Left lung (tissue), 10 donors: ENCODE measurements around the gene MED12L. TPM values are rescaled to one million over a fixed set of nuclear protein-coding genes. Genes with fewer than 3 reads are reported as not detected.

Experiments used
- ATAC-seq: fragments of 200-7000 bp; cut with Tn5 transposase; one replicate; pipeline ENCODE4 v1.9.1; 2020; ENCODE audit warnings: moderate library complexity
- DNase-seq, 4 donors: peaks; one replicate each; pipeline ENCODE4 v3.0.0-alpha.2; 2013 to 2020
- H3K27ac ChIP-seq, 2 donors: fragments of 200-600 bp; sonication (generic) in 1 of 2; one replicate each; pipeline versions ENCODE4 v1.5.0 to v1.8.0; 2020 to 2021
- H3K27me3 ChIP-seq, 2 donors: fragments of 200-600 bp; sonication (generic) in 1 of 2; one replicate each; pipeline versions ENCODE4 v1.5.0 to v1.8.0; 2020 to 2021
- H3K36me3 ChIP-seq, 2 donors: fragments of 200-600 bp; sonication (generic) in 1 of 2; one replicate each; pipeline versions ENCODE4 v1.5.0 to v1.8.0; 2020 to 2021
- H3K4me1 ChIP-seq, 2 donors: fragments of 200-600 bp; one replicate each; pipeline ENCODE4 v1.8.0; 2021
- H3K4me3 ChIP-seq, 2 donors: fragments of 200-600 bp; sonication (generic) in 1 of 2; one replicate each; pipeline versions ENCODE4 v1.5.0 to v1.8.0; 2020 to 2021; ENCODE audit warnings: mild to moderate bottlenecking in 1 of 2
- H3K9me3 ChIP-seq, 2 donors: fragments of 200-600 bp; sonication (generic) in 1 of 2; one replicate each; pipeline versions ENCODE4 v1.5.0 to v1.8.0; 2020 to 2021
- intact Hi-C, 2 donors: fragments of 100-400 bp; cut with DNase I; formaldehyde crosslinking; loops; one replicate each; pipeline versions ENCODE4 v1.11.2 to v1.14.2; 2022
- polyA plus RNA-seq, 6 donors: library from polyadenylated mRNA; unstranded; fragments of 120-200 nt; gene quantifications; one replicate each; pipeline ENCODE4 v1.2.1, GENCODE V29; 2013; ENCODE audit not compliant: insufficient read length in 6 of 6
- total RNA-seq, 2 donors: library from RNA; stranded (reverse); fragmentation: NEBNext Ultra II Directional; extraction: Animal tissue kit (Norgen Biotek cat#: 25700); gene quantifications; one replicate each; pipeline ENCODE4 v1.2.1, GENCODE V29; 2021
- TF ChIP-seq, protein P1 (sequence below), 2 donors: fragments of 200-600 bp; sonication (generic) in 1 of 2; IDR thresholded peaks; one replicate each; pipeline versions ENCODE4 v1.5.0 to v1.8.0; 2021; ENCODE audit warnings: antibody characterized with exemption in 2 of 2
- donor health status: DM: no; HTN: yes; CAD: no.
- donor health status: DM: no; HTN: no; CAD: no.

The MED12L gene
- total and polyA plus RNA-seq, 8 donors: 0.66 to 1.0 (median 0.77) TPM

GRCh38 chr3:151112731-151113130, 27.3 kb downstream of the MED12L start:
- no peaks in the 10 kb centered on the region for H3K27me3 ChIP-seq
- ATAC-seq (no peak), DNase-seq (no peak)
- no peaks in the 10 kb centered on the region for H3K36me3 ChIP-seq
- TF ChIP-seq, protein P1, sequence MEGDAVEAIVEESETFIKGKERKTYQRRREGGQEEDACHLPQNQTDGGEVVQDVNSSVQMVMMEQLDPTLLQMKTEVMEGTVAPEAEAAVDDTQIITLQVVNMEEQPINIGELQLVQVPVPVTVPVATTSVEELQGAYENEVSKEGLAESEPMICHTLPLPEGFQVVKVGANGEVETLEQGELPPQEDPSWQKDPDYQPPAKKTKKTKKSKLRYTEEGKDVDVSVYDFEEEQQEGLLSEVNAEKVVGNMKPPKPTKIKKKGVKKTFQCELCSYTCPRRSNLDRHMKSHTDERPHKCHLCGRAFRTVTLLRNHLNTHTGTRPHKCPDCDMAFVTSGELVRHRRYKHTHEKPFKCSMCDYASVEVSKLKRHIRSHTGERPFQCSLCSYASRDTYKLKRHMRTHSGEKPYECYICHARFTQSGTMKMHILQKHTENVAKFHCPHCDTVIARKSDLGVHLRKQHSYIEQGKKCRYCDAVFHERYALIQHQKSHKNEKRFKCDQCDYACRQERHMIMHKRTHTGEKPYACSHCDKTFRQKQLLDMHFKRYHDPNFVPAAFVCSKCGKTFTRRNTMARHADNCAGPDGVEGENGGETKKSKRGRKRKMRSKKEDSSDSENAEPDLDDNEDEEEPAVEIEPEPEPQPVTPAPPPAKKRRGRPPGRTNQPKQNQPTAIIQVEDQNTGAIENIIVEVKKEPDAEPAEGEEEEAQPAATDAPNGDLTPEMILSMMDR (IDR thresholded peaks at IDR 0.05): no peak
- H3K4me3 ChIP-seq: no peak overlapping the region
- H3K27ac ChIP-seq: no peak overlapping the region
- H3K4me1 ChIP-seq: no peaks in the 10 kb centered on the region
- no peaks in the 10 kb centered on the region for H3K9me3 ChIP-seq
- intact Hi-C loops: no loop called here

- no peaks in the 10 kb centered on the region for H3K36me3 ChIP-seq
- no peak for ATAC-seq
- intact Hi-C loops: no loop called here
- no peak overlapping the region for H3K4me3 ChIP-seq
- DNase-seq: no peak
- no peaks in the 10 kb centered on the region for H3K27me3 ChIP-seq
- no peaks in the 10 kb centered on the region for H3K9me3 ChIP-seq
- no peak overlapping the region for H3K27ac ChIP-seq
- no peaks in the 10 kb centered on the region for H3K4me1 ChIP-seq
- TF ChIP-seq, protein P1 (IDR thresholded peaks at IDR 0.05): no peak
These were observed 27.9 kb downstream of the MED12L start for GRCh38 chr3:151113343-151113742.

DNA sequence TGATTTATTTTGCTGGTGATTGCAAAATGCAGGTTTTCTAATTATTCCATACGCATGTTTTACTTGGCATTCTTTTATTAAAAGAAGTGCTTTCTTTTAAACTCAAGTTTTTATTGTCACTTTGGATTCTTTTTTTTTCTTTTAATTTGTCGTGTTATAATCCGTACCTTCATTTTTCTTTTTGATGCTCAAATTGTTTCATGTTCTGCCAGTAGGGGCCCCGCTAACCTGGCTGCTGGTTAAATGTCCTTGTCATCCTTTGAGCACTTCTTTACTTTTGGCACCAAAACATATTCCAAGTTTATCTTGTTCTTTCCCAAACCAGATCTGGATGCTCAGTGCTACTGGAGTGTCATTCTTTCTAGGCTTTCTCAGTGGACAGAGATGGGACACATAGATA, 31.6 kb downstream of the MED12L start:
- intact Hi-C loops: no loop called here
- no peak for ATAC-seq
- DNase-seq: no peak
- no peak overlapping the region for H3K4me3 ChIP-seq
- TF ChIP-seq, protein P1 (IDR thresholded peaks at IDR 0.05): no peak
- H3K36me3 ChIP-seq: no peaks in the 10 kb centered on the region
- no peaks in the 10 kb centered on the region for H3K27me3 ChIP-seq
- no peaks in the 10 kb centered on the region for H3K4me1 ChIP-seq
- H3K27ac ChIP-seq: no peak overlapping the region
- no peaks in the 10 kb centered on the region for H3K9me3 ChIP-seq

- intact Hi-C loops: no loop called here
These were observed 33.7 kb downstream of the MED12L start for GRCh38 chr3:151119188-151119587.

DNA sequence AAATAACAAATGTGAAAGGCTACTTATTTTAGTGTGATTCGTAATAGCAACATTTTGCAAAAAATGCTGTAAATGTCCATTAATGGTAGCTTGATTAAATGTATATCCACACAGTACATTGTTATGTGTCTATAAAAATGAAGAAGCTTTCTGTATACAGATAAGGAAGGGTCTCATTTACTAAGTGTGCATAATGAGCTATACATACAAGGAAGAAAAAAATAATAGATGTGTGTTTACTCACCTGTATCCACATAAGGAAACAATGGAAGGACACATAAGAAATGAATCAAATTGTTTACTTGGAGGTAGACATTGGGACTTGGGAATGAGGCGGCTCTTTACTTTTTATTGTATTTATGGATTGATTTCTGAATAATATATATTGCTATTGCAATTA, 34.9 kb downstream of the MED12L start:
- DNase-seq: no peak
- Histone ChIP-seq H3K27ac (no peak overlapping the region), H3K4me1 (no peaks in the 10 kb centered on the region), H3K36me3 (no peaks in the 10 kb centered on the region), H3K4me3 (no peak overlapping the region), H3K27me3 (no peaks in the 10 kb centered on the region), H3K9me3 (no peaks in the 10 kb centered on the region)
- TF ChIP-seq, protein P1 (IDR thresholded peaks at IDR 0.05): no peak
- intact Hi-C loops: no loop called here
- ATAC-seq: no peak

More at GRCh38 chr3:151119188-151119587, 33.7 kb downstream of the MED12L start:
- Histone ChIP-seq H3K36me3 (no peaks in the 10 kb centered on the region), H3K27me3 (no peaks in the 10 kb centered on the region), H3K9me3 (no peaks in the 10 kb centered on the region), H3K4me1 (no peaks in the 10 kb centered on the region), H3K27ac (no peak overlapping the region), H3K4me3 (no peak overlapping the region)
- no peak for ATAC-seq
- no peak for DNase-seq
- TF ChIP-seq, protein P1 (IDR thresholded peaks at IDR 0.05): no peak
